Measurements from ENCODE around the gene ZNF407.

ZNF407 gene

DNA sequence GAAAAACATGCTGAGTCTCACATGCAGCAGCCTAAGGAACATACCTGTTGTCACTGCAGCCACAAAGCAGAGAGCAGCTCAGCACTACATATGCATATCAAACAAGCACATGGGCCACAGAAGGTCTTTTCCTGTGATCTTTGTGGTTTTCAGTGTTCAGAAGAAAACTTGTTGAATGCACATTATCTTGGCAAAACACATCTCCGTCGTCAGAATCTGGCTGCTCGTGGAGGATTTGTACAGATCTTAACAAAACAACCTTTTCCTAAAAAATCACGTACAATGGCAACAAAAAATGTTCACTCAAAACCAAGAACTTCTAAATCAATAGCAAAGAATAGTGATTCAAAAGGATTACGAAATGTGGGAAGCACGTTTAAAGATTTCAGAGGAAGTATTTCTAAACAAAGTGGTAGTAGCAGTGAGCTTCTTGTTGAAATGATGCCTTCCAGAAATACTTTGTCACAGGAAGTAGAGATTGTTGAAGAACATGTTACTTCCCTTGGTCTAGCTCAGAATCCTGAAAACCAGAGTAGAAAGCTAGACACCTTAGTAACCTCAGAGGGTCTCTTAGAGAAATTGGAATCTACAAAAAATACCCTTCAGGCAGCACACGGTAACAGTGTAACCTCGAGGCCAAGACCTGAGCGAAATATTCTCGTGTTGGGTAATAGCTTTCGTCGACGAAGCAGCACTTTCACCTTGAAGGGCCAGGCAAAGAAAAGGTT, 34.1 kb downstream of the ZNF407 start:
- peak; percentile 49 for DNase-seq

DNA sequence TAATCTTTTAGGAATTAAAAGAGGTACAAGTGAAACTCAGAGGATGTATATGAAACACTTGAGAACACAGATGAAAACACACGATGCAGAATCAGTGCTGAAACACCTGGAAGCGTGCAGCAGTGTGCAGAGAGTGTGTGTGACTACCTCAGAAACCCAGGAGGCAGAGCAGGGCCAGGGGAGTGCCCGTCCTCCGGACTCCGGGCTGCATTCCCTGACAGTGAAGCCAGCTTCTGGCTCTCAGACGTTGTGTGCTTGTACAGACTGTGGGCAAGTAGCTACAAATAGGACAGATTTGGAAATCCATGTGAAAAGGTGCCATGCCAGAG, 34.6 kb downstream of the ZNF407 start:
- DNase-seq, result peak; percentile 24

DNA sequence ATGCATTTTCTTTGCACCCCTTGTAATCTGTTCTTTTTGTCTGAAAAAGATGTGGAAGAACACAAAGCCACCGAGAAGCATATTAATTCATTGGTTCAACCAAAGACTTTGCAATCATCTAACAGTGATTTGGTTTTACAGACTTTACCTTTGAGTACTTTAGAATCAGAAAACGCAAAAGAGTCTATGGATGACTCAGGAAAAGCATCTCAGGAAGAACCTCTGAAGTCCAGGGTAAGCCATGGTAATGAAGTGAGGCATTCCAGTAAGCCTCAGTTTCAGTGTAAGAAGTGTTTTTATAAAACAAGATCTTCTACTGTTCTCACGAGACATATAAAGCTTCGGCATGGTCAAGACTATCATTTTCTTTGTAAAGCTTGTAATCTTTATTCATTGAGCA, 35.2 kb downstream of the ZNF407 start:
- DNase-seq, result no peak

DNA sequence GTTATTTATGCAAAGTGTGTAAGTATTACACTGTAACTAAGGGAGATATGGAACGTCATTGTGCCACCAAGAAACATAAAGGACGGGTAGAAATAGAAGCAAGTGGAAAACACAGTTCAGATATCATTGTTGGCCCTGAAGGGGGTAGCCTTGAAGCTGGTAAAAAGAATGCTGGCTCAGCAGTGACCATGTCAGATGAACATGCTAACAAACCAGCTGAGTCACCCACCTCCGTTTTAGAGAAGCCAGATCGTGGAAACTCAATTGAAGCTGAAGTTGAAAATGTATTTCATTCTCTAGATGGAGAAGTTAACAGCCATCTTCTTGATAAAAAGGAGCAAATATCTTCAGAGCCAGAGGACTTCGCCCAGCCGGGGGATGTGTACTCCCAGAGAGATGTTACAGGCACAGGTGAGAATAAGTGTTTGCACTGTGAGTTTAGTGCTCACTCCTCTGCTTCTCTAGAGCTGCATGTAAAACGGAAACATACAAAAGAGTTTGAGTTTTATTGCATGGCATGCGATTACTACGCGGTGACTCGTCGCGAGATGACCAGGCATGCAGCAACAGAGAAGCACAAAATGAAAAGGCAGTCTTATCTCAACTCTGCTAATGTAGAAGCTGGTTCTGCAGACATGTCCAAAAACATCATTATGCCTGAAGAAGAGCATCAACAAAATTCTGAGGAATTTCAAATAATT, 36.1 kb downstream of the ZNF407 start:
- no peak for DNase-seq

DNA sequence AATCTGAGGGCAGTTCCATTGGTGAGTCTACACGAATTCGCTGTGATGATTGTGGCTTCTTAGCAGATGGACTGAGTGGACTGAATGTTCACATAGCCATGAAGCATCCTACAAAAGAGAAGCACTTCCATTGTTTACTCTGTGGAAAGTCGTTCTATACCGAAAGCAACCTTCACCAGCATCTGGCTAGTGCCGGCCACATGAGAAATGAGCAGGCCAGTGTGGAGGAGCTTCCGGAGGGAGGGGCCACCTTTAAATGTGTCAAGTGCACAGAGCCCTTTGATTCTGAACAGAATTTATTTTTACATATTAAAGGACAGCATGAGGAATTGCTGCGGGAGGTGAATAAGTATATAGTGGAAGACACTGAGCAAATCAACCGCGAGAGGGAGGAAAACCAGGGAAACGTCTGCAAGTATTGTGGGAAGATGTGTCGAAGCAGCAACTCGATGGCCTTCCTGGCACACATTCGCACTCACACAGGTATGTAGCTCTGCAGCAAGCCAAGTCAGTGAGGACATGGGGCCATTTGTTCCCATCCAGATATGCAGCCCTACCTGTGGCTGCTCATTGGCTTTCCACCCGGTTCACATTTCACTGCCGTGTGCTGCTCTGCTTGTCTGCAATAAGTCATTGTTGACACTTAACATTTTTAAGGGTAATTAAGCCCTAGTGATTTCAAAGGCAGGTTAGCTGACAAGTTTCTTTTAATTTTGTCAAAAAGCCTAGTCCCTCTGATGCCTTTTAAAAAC, 37.7 kb downstream of the ZNF407 start:
- DNase-seq, result no peak

DNA sequence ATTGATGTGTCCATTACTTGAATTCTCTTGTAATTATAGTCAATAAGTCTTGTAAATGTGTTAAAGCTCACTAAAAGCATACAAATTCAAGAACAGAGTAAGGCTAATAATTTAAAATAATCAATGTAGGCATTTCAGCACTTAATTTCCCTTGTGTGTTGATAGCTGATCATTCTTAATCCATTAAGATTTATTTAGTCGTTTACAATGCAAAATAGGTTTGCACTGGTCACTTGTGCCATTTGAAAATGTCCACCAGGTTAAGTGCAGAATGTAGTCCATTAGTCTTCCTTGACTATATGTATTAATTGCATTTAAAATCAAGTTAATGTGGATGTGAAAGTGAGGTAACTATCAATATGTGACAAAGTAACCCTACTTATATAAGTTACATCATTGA, 39.4 kb downstream of the ZNF407 start:
- DNase-seq, result no peak

DNA sequence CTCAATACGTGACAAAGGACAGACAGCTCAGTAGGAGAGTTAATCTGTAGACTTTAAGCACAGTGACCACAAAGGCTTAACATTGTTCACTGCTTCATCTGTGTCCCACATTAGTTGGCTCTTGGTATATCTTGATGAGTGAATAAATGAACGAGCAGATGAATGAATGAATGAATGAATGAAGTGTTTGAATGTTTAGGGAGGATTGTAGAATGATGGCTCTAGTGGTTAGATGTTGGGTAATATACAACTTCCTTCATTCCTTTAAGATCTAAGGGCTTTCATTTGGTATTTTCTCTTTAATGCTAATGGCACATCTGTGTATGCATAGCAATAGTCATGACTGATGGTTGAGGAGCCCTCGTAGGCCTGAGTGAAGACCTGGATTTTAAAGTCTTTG, 40.5 kb downstream of the ZNF407 start:
- DNase-seq, result no peak

DNA sequence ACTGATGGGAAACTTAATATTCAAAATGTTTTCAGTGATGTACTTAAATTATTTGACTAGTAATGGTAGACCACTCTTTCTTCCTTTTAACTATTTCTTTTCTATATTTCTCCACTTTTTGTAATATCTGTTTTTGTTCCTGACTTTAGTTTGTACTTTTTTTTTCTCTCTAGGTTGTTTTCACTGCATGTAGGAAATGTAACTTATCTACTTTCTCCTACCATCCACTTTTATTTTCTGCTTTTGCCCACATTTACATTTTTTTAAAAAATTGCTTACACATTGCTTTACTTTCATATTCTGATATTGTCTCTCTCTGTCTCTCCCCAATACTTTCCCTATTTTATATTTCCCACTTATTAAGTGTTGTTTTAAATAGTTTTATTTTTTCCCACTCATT, 47.0 kb downstream of the ZNF407 start:
- DNase-seq, result no peak

DNA sequence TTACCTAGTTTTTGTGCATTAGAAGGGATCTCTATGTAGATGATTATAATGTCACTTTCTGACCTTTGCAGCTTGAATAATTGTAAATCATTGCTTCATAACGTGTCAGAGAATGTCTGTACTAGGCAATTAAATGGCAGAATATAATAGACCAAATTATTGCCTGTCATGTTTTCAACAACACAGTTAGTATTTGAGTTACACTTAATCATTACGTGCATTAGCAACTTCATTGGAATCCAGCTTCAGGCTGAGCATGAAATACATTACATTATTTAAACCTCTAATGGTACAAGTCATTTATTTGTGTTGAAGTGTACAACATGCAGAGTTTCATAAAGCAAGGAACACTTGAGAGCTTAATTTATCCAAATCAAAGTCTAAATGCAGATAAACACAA, 48.0 kb downstream of the ZNF407 start:
- no peak for DNase-seq

DNA sequence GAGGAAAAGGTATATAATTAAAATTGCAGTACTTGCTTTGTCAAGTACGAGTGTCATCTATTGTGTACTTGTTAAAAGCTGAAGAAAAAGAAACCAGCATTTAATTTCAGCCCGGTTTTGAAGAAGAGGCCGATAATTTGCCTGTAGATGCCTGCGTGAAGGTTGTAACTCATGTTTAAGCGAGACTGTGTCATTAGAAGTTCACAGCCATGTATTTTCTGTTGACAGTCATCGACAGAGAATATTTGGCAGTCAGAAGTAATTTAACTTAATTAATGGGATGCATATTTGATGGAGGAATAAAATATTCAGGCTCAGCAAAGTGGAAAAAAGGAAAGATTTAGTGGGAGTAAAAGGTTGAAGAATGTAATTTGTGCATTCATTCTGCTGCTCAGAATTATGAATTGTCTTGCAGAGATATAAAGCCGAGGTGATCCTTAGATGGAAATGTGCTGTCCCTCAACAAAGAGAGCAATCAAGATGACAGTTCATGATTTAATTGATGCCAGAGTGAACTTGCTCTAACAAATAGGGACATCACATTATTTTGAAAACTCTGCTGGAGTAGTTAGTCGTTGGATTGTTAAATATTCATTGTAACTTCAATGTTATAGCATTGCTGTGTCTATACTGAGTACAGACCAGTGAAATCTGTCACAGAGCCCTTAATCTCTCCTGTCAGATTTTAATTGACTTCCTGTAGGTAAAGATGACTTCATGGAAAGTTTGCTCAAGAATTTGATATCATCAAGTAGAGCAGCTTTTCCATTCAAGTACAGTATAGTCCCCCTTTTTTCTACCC, 53.9 kb downstream of the ZNF407 start:
- no peak for DNase-seq

DNA sequence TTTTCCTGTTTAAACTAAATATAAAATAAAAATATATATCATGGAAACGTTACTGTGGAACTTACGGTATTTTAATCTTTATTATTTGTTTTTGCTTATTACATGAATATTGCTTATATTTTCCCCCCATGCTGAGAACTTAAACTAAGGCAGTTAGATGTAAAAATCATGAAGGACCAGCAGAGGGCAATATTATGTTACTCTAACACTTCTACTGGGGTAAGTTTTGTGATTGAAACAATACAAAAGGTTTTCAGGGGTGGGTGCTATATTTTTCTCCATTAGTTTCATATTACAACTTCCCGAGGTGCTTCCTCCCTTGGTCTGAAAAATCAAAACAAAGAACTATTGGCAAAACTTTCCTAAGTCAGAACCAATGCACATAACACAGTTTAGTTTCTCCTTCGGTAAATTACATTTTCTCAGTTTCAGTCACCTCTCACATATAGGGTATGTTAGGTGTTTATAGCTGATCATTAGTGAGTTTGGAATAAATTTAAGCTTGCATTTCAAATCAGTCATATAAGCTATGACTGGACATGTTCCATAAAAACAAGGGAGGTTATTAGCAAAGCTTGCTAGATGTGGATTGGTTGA, 54.8 kb downstream of the ZNF407 start:
- no peak for DNase-seq

DNA sequence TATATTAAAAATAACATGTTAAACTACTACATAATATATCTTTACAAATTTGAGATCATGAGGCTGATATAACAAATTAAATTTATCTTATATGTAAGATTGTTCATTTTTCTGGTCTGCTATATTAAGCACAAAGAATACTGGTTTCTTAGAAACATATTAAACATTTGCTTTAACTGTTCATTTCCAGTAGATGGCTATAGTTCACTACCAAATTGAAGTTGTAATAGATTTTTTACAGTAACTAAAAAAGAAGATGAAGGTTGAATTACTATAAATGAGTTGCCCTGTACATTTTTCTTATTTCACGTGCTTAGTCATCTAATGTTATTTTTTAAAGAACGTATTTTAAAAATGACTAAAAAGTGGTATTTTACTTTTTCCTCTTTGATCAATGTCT, 57.0 kb downstream of the ZNF407 start:
- DNase-seq, result no peak

DNA sequence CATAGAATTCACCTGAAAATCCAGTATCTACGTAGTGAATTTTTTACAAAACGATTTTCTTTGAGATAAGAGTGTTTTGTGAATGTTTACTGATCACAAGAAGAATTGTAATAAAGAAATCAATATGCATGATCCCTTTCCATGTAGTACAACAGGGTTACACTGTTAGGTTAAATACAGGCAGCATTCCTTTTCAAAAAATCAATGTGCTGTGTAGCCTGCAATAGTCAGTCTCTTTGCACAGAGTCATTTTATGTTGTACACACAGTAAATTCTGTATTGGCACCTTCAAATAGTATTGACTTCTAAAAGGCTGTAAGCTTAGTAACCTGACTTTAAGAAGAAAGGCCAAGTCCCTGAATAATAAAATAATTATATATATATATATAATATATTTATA, 63.3 kb downstream of the ZNF407 start:
- no peak for DNase-seq

DNA sequence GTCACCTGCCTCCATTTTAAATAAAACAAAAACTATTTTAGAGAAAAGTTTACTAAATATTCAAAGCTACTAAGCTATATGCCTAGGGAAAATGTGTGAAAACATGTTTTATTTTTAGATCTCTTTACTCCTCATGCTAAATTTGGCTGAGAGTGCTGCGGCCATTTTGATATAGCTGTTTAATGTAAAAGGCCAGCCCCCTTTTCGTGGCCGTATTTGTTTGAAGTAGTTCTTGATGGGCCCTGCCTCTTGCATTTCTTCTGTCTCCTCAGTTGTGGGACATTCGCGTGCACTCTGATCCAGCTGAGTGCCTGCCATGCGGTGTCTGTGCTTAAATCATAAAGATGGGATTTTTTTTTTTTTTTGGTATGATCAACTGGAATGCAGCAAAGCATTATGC, 64.0 kb downstream of the ZNF407 start:
- no peak for DNase-seq

DNA sequence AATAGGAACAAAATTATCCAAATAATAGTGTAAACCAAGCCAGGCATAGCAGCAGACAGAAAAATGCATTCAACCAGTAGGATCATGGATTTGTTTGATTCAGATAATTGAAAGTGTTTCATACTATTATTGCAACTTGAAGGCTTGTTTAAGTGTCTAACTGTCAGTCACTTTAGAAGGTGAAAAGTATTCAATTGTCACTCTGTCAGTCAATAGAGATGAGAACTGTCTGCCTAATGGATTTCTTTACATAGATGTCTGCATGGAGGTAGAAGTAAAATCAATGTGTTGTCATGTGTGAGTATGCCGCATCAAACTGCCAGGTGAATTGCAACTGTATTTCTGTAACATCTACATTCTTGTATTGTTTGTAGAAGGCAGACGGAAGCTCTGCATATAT, 65.0 kb downstream of the ZNF407 start:
- no peak for DNase-seq

DNA sequence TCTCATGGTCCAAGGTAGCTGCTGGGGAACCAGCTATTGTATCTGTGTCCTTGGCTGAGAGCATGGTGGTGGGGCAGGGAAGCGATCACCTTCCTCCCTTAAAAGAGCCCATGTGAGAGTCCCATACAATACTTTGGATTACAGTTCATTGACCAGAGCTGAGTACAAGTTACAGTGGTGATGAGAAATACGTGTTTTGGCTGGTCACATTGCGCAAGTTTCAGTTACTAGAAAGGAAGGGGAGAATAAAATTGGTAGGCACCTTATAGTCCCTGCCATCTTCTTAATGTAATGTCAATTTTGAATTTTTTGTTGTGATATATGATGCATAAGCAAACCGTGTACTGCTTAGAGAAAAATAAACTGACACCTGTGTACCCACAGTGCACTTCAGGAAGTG, 67.7 kb downstream of the ZNF407 start:
- no peak for DNase-seq

DNA sequence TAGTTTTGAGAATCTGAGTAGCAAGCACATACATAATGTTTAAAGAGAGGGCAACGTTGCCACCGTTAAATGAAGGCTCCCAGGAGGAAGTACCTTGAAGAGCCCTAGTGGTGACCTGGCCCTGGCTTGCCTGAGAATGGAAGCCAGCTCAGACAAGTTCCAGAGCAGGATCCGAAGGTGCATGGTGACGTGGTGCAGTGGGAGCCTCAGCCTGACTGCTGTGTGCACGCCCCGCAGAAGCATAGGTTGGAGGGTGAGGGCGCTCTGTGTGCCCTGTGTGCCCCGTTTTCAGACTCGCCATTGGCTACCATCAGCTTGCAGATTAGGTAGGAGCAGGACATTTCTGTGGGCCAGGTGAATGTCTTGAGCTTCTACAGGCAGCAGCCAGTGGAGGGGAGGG, 68.2 kb downstream of the ZNF407 start:
- no peak for DNase-seq

DNA sequence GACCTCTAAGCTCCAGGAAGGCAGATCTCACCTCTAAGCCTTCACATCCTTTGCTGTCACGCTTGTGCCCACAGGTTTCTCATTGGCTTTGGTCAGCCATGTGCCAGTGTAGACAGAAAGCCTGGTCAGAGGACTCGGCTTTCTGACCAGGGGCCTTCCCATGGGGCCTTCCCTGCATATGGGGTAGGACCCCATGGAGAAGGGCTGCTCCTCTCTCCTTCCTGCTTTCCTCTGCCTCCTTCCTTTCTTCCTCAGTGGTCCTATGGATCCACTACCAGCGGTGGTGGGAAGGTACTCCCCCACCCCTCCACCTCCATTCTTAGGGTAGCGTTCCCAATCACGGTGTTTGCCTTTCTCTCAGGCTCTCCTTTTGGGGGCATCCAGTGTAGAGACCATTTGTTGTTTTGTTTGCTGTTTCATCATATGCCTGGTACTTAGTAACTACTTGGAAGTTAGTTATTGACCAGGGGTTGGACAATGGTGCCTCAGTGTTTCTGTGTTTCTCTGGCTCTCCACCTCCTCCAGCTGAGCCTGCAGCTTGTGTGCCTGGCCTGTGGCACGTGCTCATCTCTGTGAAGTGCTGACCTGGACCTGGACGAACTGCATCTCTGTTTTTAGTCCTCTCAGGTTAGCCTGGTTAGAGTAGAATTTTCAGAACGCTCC, 71.6 kb downstream of the ZNF407 start:
- DNase-seq, result no peak

DNA sequence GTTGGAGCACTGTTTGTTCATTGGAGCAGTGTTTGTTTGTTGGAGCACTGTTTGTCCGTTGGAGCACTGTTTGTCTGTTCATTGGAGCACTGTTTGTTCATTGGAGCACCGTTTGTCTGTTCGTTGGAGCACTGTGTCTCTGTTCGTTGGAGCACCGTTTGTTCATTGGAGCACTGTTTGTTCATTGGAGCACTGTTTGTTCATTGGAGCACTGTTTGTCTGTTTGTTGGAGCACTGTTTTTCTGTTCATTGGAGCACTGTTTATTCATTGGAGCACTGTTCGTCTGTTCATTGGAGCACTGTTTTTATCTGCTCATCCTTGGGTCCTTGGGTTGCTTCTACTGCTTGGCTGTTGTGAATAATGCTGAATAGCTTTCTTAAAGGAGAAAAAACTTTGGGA, 74.7 kb downstream of the ZNF407 start:
- DNase-seq, result no peak

DNA sequence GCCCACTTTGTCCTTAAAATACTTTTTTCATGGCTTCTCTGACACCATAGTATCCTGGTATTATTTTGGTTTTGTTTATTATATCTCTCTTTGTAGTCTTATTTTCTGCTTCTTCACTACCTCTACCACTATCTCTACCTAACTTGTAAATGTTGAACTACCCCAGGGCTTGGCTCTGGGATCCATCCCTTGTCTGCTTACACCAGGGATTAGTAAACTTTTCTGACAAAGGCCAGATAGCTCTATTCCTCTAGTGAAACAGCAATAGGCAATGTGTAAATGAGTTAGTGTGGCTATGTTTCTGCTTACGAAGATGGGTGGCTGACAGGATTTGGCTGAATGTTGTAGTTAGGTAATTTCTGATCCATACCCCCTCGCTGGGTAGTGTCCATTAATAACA, 76.8 kb downstream of the ZNF407 start:
- no peak for DNase-seq

DNA sequence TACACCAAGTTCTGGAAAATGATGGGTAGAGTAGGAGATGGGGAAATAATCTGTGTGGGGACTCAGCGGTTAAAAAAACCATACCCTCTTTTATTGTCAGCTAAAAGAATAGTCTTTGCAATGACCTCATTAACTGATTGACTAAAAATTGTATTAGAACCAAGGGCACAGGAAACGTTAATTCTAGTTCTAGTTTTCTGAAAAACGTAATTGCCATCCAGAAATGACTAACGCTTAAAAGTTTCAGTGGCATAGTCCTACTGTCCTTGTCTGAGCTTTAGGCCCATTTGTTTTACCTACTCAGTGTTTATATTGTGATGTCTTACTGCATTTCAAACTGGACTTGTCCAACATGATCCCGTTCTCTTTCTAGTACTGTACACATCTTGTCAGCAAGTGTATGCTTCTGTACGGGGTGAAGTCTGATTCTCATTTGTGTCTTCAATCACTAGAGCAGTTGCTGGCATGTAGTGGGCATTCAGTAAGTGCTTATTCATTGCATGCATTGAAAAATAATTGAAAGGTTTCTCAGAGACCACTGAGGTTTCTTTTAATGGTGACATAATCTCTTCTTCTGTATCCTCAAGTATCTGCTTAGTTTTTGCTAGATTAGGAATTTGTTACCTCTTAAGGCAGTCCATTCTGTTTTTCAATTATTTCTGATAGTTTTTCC, 81.5 kb downstream of the ZNF407 start:
- DNase-seq, result no peak

DNA sequence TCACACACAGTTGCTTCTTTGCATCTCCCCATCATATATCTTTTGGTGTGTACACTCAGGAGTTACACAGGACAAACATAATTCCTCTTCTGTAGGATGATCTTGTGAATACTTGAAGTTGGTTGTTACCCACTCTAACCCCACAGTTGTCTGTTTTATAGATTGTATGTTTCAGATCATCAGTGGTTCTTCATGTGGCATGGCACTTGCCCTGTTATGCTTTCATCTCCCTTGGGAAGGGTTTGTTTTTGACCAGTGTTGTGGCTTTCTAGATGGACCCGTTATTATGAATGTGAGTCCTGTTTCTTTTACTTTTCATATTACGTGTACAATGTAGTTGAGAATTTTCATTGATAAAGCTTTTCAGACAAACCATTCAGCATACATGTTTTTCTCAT, 82.0 kb downstream of the ZNF407 start:
- no peak for DNase-seq

Measured in CD4-positive, alpha-beta T cell treated with Interleukin-17A for 4 hours (primary cell).